Activated CD4-positive, CD25-positive, alpha-beta regulatory T cell treated with anti-CD3 and anti-CD28 coated beads, Interleukin-2, amount 50 U/mL, for 72 hours (primary cell): ENCODE measurements around the gene SPCS2.
"Not testable (repeated sequence)": the region's sequence is repeated elsewhere in the genome, so short reads cannot be mapped to it uniquely, and the experiment has no call there.

Source experiments
- DNase-seq: peaks from one replicate; pipeline ENCODE4 v3.0.0; 2021

SPCS2 gene

DNA sequence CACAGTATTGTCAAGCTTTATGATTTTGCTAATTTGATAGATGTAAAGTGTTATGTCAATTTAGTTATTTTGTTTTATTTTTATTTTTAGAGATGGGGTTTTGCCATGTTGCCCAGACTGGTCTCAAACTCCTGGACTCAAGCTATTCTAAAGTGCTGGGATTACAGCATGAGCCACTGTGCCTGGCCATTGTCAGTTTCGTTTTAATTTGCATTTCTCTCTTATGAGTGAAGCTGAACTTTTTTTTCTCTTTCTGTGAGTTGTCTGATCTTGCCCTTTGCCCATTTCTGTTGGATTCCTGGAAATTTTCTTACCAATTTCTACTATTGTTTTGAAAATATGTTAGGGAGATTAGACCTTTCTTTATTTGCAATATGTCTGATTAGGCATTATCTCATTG lies 55.1 kb downstream of the SPCS2 start:
- no peak for DNase-seq

DNA sequence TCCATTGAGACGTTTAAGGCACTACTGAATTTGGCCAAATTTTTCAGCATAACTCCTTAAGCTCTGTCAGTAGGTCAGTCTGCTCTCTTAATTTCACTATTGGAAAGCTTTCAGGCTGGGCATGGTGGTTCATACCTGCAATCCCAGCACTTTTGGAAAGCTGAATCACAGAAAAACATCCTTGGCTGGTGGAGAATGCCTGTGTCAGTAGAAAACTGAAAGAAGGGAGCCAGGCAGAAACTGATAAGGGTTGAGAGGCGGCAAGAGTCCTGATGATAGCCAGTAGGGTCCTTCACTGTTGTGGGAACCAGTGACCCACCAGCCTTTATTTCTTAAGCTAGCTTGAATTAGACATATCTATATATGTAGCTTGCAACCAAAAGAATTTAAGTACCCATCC lies 62.3 kb downstream of the SPCS2 start:
- DNase-seq, result no peak

DNA sequence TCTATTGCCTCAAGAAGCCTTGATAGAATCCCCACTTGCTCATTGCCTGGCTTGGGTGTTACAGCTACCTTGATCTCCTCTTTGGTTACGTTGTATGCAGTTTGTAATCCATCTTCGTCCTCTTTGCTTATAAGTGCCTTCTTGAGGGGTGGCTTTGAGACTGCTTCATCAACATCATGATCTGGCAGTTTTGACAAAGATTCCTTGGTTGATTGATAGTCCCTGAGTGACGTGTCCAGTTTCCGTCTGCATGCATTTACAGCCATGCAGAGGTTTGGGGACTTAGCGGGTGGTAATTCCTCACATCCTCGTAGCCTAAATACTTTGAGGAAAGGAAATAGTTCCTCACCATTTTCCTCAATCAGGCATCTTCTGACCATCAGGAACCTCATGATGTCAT lies 62.8 kb downstream of the SPCS2 start:
- no peak for DNase-seq

DNA sequence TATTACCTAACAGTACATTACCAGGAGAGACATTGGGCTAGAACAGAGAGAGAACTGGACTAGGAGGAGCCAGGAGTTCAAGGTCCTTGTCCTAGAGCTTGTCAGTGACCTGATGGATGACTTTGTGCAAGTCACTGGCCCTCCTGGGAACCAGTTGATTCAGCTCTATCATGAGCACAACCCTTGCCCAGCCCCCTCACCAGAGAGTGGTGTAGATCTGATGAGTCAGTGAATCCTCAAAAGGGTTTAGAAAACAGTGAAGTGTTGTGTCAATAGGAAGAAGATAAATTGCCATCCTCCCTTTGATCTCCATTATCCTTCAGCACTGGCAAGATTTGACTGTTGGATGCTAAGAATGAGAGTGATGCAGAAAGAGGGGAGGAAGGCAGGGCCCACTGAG lies 64.0 kb downstream of the SPCS2 start:
- DNase-seq, result no peak

DNA sequence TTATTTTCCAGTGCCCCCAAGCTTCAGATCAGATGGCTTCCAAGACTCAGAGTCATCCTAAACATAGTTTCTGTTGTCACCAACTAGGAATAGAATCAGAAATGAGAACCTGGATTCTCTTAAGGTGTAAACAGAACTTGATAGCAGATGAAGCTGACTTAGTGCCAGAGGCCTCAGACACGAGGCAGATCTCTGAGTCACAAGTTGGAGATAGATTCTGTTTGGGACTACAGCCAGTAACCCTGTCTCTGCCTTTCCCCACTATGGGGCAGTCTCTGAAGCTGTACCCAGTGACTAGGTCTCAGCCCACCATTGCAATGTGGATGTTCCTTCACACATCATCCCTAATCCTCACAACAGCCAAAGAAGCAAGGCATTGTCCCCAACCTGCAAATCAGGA lies 65.1 kb downstream of the SPCS2 start:
- no peak for DNase-seq

DNA sequence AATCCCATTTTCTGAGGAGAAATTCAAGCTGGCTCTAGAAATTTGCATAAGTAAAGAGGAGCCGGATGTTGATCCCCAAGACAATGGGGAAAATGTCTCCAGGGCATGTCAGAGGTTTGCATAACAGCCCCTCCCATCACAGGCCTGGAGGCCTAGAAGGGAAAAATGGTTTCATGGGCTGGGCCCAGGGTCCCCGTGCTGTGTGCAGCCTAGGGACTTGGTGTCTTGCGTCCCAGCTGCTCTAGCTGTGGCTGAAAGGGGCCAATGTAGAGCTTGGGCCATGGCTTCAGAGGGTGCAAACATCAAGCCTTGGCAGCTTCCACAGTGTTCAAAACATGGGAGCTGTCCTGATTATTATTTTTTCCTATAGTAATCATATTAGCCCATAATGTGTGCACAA lies 70.1 kb downstream of the SPCS2 start:
- DNase-seq, result not testable (repeated sequence)

DNA sequence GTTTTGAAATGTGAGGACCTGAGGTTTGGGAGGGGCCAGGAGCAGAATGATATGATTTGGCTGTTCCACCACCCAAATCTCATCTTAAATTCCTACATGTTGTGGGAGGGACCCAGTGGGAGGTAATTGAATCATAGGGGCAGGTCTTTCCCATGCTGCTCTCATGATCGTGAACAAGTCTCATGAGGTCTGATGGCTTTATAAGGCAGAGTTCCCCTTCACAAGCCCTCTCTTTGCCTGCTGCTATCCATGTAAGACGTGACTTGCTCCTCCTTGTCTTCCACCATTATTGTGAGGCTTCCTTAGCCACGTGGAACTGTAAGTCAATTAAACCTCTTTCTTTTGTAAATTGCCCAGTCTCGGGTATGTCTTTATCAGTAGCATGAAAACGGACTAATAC lies 71.3 kb downstream of the SPCS2 start:
- not testable (repeated sequence) for DNase-seq

DNA sequence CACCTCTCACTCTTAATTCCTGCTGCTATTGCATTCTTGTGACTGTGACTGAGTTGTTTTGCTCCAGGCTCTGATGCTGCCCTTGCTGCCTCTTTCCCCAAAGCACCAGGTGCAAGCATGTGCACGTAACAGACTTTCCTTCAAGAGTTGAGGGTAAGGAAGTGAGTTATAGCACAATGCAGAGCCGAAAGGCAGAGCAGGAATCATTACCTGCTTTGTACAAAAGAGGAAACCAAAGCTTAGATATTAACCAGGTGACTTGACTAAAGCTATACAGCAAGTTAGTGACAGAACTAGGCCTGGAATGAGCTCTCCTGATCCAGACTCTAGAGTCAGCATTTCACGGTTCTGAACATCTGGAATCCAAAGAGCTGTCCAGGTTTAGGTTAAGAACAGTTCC lies 73.2 kb downstream of the SPCS2 start:
- no peak for DNase-seq

DNA sequence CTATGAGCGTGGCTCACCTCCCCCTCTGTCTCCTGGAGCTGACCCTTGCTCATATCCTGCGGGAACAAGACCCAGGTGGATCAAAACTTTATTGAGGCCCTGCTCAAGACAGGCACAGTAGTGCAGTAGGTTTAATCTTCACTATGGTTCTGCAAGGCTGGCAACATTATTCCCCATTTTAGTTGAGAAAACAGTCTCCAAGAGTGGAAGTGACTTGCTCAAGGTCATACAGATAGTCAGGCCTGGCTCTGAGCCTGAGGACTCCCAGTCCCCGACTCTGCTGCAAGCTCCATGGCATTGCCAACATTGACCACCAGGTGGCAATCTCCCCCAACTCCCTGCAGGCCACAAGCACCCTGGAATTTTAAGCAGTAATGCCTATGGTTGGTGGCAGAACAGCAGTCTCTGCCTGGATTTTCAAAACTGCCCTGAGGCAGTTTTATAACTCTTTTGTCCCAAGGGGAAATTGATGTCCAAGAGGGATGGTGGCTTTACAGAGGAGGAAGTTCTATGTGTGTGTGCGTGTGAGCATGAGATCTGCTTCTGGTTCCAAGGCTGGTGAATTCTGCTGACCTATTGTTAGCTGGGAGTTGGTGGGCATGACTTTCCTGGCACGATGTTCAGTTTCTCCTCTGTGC lies 73.8 kb downstream of the SPCS2 start:
- peak; percentile 78 for DNase-seq

DNA sequence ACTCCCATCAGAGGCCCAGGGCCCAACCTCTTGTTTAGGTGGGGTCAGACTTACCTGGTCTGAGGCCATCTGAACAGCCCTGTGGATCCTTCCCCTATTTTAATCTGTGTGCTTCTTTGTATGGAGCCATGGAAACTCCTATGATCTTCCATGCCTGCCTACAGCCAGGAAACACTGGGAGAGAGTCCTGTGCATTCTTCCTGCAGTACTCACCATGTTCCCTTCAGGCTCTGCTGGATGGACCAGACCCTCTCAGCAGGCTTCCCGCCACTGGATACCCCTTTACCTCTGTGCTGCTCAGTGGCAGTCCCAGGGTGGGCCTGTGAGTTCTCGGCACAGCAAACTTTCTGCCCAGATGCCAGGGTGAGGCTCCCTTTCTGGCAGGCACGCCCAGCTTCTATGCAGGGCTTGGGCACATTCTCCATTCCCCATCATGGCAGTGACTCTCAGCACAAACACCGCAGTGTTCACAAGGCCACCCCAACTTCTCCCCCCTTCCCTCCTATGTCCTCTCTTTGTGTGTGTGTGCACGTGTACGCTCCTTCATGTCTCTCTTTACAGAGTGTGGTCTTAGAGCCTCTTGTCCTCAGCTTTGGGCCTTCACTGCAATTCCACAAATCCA lies 74.5 kb downstream of the SPCS2 start:
- DNase-seq, result no peak

DNA sequence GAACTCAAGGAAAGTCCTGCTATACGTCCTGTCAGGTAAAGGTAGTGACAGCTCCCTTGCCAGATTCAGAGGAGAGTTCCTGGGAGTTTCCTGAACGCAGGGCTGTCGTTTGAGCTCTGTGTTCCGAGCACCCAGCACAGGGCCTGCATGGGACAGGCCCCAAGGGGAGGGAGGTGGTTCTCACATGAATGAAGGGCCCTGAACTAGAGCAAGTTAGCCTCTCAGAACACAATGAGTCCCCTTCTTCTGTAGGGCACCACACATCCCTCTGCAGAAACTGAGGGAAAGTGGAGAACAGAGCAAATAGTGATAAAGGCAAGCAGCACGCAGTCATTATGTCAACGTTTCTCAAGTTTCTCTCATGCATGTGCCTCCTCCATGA lies 75.0 kb downstream of the SPCS2 start:
- no peak for DNase-seq

DNA sequence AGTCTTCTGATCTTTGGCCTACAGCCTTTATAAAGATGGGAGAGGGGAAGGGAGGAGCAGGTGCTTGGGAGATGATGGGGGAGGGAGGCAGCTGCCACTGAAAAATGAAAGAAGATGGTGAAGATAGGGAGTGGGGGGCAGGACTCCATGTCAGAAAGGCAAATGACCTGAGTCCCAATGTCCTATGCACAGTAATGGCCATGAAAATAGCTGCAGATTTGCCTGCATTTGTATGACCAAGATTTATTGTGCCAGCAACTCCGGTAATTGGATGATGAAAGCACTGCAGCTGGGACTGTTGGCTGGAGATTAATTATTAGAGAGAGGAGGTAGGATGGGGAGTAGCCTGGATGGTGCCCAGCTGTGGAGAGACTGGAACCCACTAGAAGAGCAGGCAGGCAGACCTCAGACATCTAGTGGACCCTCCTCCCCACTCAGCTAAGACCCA lies 75.7 kb downstream of the SPCS2 start:
- no peak for DNase-seq

DNA sequence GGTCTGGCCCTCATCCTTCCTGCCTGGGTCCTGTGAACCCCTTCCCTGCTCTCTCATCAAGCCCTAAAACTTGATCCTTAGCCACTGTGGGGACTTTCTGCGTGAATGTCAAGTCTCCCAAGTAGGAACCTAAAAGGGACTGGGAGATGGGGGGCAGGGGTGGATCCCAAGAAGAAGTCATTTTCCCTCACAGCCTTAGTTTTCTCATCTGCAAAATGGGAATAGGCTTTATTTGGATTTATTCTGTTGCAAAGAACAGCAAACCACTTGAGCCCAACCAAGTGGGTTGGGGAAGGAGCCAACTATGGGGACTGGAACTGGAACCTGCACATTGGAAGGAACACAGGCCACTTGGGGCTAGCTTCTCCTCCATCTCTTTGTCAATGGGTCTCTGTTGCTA lies 76.5 kb downstream of the SPCS2 start:
- DNase-seq, result no peak

DNA sequence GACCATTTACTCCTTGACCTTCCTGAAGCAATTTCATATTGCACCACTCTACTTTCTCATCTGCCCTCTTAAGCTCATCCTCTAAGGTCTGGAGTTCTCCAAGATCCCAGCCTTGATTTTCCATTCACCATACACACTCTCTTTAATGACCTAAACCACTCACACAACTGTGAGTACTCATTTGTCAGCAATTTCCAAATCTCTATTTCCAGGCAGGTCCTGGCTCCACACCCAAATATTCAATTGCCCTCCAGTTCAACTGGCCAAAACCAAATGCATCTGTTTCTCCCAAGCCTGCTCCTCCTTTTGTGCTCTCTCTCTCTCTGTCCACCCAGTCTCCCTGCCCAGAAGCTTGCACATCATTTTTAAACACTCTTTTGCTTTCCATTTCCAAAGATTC lies 79.3 kb downstream of the SPCS2 start:
- DNase-seq, result no peak
